Caco-2 (cell line): ENCODE results near the gene PEF1. TPM values are rescaled to one million over a fixed set of nuclear protein-coding genes. Genes with fewer than 3 reads are reported as not detected.

ENCODE experiments used
- total RNA-seq: library from RNA; stranded (reverse); gene quantifications from 2 replicates; pipeline ENCODE4 v1.2.3, GENCODE V29; 2022

Gene PEF1
- total RNA-seq, 1 experiment from 2014 or later: 22.1 TPM

Other genes starting within 250 kb of the PEF1 start
- gene SERINC2, start 231.7 kb downstream of the PEF1 start, total RNA-seq: 29.5 and 30.0 TPM in 2 replicates
- 89.3 and 101 TPM in 2 replicates for gene TINAGL1, start 68.4 kb downstream of the PEF1 start, total RNA-seq
- not detected in 2 replicates for gene HCRTR1, start 27.2 kb downstream of the PEF1 start, total RNA-seq
- gene COL16A1, start 59.1 kb upstream of the PEF1 start, total RNA-seq: 0.44 and 0.50 TPM in 2 replicates
- 1.4 and 2.2 TPM in 2 replicates for gene ADGRB2, start 119.5 kb upstream of the PEF1 start, total RNA-seq
- gene SPOCD1, start 171.1 kb upstream of the PEF1 start, total RNA-seq: 0.26 and 0.66 TPM in 2 replicates